GM18867 (cell line): ENCODE measurements around the gene BCL11B.
"Not testable (repeated sequence)": the region's sequence is repeated elsewhere in the genome, so short reads cannot be mapped to it uniquely, and the experiment has no call there.

ENCODE experiments used
- ATAC-seq: cut with Tn5 transposase; IDR thresholded peaks from one replicate; pipeline ENCODE4 v1.9.1; 2021; ENCODE audit warnings: mild to moderate bottlenecking, moderate library complexity; ENCODE audit not compliant: unreplicated experiment

Gene BCL11B

GRCh38 chr14:99203080-99203479, 68.9 kb downstream of the BCL11B start:
- no peak for ATAC-seq

GRCh38 chr14:99202516-99202915, 69.5 kb downstream of the BCL11B start:
- no peak for ATAC-seq

DNA sequence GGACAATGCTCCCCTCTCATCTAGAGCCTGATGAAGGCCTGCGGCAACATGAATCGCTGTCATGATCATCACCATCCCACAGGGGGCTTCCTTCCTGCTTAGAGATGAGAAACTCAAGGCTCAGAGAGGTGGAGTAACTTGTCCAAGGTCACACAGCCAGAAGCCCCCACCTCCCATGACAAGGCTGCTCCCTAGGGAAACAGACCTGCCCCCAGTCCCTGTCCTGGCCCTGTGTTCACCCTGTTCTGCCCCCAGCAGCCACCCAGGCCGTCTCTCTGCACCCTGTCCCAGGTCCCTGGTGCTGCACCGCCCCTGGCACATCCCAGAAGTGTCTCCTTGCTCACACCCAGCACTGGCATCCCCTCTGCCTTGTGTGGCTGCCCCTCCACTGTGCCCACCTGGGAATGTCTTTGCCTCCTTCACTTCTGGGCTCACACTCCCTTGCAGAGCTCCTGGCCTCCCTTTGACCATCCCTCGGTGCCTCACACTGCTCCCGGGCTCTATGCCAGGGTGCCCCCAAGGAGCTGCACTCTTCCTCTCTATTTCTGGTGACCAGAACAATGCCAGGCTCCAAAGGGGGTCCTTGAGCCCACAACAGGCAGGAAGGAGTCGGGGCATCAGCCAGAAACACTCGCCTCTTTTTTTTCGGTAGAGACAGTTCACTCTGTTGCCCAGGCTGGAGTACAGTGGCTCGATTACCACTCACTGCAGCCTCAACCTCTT, 70.5 kb downstream of the BCL11B start:
- ATAC-seq: no peak

DNA sequence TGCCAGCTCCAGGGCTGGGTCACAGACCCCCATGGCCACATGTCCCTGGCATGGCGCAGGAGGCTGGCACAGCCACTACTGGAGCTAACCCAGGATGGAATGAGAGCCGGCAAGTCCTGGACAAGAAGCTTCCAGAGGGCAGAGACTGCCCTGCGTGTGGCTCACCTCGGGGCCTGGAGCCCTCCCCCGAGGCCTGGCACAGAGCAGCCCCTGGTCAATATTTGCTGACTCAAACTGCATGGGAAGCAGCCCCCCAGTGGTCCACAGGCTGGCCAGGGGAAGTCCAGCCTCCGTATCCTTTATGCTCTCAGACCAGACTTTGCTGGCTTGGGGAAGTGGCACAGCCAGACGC, 71.4 kb downstream of the BCL11B start:
- no peak for ATAC-seq

DNA sequence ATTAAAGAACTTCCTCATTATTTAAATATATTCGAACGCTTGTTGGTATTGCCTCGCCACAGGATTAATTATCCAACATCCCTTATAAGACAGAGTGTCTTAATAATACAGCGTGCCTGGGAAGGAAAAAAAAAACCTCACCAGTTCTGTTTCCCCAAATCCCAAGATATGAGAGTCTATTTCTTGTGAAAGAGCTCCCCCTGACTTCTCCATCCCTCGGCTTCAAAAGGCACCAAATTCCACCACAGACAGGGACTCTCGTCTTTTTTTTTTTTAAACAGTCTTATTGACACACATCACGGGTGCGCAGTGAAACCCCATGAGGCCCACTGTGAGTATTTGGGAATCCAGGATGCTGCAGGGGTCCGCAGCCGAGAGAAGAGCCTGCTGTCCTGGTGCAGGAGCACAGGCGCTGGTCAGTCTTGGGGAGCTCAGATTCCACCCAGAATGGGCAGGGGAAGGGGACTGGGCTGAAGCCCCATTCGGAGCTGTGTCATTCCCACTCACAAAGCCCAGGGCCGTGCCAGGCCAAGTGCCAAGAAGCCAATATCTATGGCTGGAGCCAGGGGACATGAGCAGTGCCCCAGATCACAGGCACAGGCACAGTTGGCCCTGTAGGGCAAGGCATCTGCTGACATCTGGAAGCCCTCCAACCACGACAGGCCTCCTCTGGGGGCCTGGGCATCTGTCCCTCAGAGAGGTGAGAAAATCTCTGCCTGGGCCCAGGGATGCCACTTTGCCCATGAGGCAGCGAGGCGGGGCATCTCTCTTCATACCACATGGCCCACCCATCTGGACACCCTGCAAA, 71.9 kb downstream of the BCL11B start:
- no peak for ATAC-seq

DNA sequence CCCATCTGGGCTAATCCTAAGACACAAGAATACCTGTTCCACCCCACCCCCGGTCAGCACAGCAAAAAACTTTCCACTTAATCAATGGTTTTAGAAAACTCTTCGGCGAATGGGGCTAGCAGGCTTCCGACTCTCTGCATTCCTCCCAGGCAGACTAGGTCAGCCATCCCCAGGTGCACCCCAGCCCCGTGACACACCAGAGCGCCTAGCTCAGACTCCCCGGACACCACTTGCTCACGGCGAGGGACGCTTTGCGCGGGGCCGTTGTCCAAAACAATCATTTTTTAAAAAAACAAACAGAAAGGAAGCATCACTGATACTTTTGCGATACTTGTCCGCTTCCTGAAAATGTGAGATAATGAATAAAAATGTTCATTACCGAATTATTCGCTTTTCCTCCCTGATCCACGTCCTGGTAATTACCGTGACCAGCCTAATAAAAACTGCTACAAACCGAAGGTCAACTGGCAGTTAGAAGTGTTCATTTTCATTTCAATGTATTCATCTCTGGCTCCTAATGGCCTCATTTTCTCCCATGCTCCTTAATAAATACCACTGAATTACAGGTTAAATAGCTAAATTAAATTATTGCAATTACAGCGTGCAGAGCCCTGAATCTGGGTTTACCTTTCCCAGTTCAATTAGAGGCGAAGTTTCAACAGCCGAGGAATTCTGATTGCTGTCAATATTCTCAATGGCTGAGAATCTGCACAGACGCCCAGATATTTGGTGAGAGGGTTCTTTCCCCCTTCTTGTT, 73.1 kb downstream of the BCL11B start:
- no peak for ATAC-seq

DNA sequence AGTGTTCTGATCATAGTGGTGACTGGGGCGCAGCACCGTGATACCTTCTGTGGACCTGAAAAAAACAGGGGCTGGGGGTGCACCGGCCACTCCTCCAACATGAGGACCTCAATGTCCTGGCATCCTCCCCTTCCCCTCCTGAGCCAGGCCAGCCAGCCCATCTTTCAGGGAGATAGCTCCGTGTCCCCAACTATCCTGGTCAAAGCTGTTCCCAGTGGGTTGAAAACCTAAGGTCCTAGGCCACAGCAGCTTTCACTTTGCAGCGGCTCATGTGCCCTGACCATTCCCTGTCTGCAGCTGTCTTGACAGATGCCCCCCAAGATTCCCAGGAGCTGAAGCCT, 75.7 kb downstream of the BCL11B start:
- no peak for ATAC-seq

DNA sequence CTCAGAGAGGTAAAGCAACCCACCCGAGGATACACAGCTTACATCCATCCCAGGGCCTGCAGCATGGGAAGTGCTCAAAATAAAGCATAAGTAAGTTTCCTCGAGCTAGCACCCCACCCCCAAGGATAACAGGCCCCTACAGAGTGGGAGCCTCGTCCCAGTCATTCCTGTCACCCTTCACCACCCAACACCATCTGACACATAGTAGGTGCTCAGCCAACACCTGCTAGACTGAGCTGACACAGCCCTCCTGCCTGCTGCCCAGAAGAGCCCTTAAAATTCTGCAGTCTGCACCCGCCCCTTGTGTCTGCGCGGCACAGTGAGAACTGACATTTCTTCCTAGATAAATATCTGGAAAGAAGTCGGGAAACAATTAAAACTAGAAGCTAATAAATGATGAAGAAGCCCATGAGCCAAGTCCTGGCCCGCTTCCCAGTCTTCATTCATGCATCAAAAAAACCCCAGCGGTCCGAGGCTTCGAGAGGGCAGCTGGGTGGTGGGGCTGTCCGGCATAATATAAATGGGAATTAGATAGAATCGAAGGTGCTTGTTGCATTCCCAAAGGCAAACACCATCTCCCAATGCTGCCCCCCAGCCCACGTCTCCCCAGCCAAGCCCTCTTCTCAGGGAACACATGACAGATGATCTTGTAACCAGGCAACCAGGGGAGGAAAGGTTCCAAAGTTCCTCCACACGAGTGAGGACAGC, 76.2 kb downstream of the BCL11B start:
- ATAC-seq: no peak

DNA sequence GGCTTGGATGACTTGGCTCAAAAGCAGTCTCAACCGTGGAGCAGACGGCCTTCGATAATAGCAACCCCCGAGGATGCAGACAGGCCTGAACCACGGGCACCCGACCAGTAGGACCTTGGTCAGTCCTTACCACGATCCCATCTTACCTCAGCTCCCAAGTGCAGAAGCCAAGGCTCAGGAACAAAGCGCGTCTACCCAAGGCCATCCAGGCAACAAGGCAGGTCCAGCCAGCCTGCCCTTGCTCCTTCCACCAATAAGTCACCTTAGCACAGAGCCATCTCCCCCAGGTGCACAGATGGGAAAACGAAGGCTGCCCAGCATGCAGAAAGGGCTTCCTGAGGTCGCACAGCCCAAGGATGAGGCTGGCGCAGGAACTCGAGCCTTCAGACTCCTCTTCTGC, 77.3 kb downstream of the BCL11B start:
- no peak for ATAC-seq

- ATAC-seq: no peak
These were observed 77.9 kb downstream of the BCL11B start for GRCh38 chr14:99194136-99194535.

- no peak for ATAC-seq
These were observed 79.2 kb downstream of the BCL11B start for GRCh38 chr14:99192830-99193229.

- no peak for ATAC-seq
These were observed 79.9 kb downstream of the BCL11B start for GRCh38 chr14:99192028-99192621.

- ATAC-seq: no peak
These were observed 80.5 kb downstream of the BCL11B start for GRCh38 chr14:99191395-99192027.

- ATAC-seq: no peak
These were observed 81.2 kb downstream of the BCL11B start for GRCh38 chr14:99190696-99191394.

GRCh38 chr14:99189201-99189801, 82.7 kb downstream of the BCL11B start:
- no peak for ATAC-seq

DNA sequence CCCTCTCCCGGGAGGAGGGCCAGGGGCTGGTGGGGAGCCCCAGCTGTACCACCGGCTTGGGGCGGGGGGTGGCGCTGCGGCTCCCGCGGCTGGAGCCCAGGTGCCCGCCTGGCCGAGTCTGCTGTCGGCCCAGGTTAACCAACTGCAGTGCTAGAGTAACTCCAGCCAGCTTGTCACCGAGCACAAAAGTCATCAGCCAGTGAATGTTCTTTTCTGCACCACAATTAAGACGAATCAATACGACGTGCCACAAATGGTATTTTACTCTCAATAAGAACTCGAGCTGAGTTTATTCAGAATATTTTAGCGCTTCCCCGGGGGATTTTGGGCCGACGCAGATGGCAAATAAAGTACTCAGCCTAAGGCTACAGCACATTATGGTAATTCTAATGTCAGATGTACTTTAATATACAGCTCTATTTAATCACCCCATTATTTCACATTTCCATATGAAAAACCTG, 83.2 kb downstream of the BCL11B start:
- ATAC-seq: no peak

DNA sequence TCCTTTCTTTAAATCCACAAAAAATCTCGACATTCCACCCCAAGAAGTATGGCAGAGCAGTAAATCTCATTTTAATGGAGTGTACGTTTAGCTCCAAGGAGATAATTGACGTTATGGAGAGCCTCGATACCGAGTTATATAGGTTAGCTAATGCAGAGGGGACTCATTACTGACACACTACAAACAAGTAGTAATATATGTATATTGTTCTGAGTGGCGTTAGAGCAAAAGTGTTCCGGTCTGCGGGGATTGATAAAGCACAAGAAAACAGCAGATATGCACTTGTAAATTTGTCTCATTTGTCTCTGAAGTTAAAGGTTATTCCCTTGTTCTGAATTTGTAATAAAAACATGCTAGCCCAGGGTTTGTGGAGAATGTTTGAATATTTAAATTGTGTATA, 84.1 kb downstream of the BCL11B start:
- ATAC-seq: no peak

DNA sequence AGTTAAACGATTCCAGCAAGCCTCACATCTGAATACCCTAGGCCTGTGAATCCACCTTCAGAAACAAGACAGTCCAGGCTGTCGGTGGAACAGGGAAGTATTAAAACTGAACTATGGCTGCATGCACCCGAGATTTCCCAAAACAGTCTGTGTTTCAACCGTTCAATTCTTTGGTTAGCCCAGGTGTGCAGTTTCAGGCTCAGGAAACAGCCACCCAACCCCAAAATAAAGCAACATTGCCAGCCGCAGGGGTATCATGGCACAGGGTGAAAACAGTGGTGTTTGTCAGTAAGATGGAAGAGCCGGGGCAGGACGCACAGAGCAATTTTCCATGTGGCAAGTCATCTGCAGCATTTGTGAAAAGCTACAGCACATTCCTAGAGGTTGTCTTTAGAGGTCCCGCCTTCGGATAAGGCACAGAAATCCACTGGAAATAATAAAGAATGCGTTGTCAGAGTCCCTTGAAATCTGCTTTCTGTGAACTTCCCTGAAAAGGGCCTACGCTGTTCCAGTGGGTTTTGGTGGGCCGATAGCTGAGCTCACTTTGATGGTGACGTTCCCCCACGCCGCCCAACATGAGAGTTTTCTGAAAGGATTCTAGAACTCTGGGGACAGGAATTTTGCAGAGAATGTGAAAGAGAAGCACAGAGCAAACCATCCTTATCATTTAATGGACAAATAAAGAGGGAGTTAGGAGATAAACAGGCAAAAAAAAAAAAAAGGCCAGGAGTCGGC, 84.9 kb downstream of the BCL11B start:
- ATAC-seq: no peak

- ATAC-seq: not testable (repeated sequence)
These were observed 85.7 kb downstream of the BCL11B start for GRCh38 chr14:99186336-99186735.
